ENCODE measurements around the gene TP53BP2.

GRCh38 chr1:223873044-223873443 is 27.3 kb upstream of the TP53BP2 start:
- TF ChIP-seq CTCF (IDR thresholded peaks at IDR 0.05; ENCODE audit: insufficient read depth, low read depth, low read length) (no peak), EZH2 (IDR thresholded peaks at IDR 0.05; ENCODE audit: insufficient read depth, low read length) (no peak)

Measured in astrocyte (in vitro differentiated cells and primary cell).